ENCODE measurements around the gene BABAM2.

The BABAM2 gene

DNA sequence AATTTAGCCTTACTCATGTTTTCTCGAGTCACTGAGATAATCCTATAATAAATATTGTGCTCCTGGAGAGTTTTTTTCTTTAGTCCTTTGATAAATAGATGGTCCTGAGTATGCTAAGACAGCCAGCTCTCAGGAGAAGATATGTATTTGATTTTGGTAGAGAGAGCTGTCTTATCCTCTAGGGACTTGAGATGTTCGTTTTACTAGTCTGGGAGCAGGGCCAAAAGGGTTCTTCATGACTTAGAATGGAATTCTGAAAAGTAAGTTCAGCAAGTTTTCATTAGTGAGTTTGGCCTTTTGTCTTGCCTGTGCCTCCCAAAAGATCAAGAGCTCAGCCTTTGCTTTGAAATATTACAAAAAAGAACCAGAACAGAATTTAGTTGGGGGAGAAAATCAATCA lies 246.7 kb downstream of the BABAM2 start:
- Histone ChIP-seq H3K4me2 (ENCODE audit: insufficient read depth, low read length) (no peak overlapping the region), H3K9ac (ENCODE audit: low read depth, low read length) (no peak overlapping the region), H3K27ac (ENCODE audit: low read length) (no peak overlapping the region), H3K4me1 (ENCODE audit: insufficient read depth, low read length) (peaks cover 14% of the 10 kb centered on the region), H3K36me3 (ENCODE audit: insufficient read depth, low read length) (peaks cover 6% of the 10 kb centered on the region; the same call in 1 of the 2 replicates), H3K79me2 (ENCODE audit: insufficient read depth, low read length) (no peaks in the 10 kb centered on the region), H2AFZ (ENCODE audit: low read depth, low read length) (no peak overlapping the region), H4K20me1 (ENCODE audit: insufficient read depth, low read length) (no peaks in the 10 kb centered on the region), H3K27me3 (ENCODE audit: insufficient read depth, low read length, poor library complexity) (no peaks in the 10 kb centered on the region), H3K4me3 (ENCODE audit: low read depth in 1 of 2, low read length in 2 of 2) (no peak overlapping the region), H3K9me3 (ENCODE audit: insufficient read depth, low read length, severe bottlenecking) (no peaks in the 10 kb centered on the region)
- DNase-seq (no peak), ATAC-seq (ENCODE audit: insufficient read depth, low read depth) (no peak)
- TF ChIP-seq EZH2 (IDR thresholded peaks at IDR 0.05; ENCODE audit: borderline replicate concordance, low read depth, low read length, severe bottlenecking) = no peak
- TF ChIP-seq, protein P1, sequence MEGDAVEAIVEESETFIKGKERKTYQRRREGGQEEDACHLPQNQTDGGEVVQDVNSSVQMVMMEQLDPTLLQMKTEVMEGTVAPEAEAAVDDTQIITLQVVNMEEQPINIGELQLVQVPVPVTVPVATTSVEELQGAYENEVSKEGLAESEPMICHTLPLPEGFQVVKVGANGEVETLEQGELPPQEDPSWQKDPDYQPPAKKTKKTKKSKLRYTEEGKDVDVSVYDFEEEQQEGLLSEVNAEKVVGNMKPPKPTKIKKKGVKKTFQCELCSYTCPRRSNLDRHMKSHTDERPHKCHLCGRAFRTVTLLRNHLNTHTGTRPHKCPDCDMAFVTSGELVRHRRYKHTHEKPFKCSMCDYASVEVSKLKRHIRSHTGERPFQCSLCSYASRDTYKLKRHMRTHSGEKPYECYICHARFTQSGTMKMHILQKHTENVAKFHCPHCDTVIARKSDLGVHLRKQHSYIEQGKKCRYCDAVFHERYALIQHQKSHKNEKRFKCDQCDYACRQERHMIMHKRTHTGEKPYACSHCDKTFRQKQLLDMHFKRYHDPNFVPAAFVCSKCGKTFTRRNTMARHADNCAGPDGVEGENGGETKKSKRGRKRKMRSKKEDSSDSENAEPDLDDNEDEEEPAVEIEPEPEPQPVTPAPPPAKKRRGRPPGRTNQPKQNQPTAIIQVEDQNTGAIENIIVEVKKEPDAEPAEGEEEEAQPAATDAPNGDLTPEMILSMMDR (IDR thresholded peaks at IDR 0.05; ENCODE audit: borderline replicate concordance, extremely low read depth, low read length, poor library complexity, severe bottlenecking) = no peak

- DNase-seq = no peak
- Histone ChIP-seq H3K9me3 (ENCODE audit: insufficient read depth, low read length, severe bottlenecking) (no peaks in the 10 kb centered on the region), H3K27me3 (ENCODE audit: insufficient read depth, low read length, poor library complexity) (no peaks in the 10 kb centered on the region), H4K20me1 (ENCODE audit: insufficient read depth, low read length) (no peaks in the 10 kb centered on the region), H2AFZ (ENCODE audit: low read depth, low read length) (no peak overlapping the region), H3K4me3 (ENCODE audit: low read depth in 1 of 2, low read length in 2 of 2) (no peak overlapping the region), H3K4me2 (ENCODE audit: insufficient read depth, low read length) (no peak overlapping the region), H3K27ac (ENCODE audit: low read length) (no peak overlapping the region), H3K9ac (ENCODE audit: low read depth, low read length) (no peak overlapping the region), H3K36me3 (ENCODE audit: insufficient read depth, low read length) (no peaks in the 10 kb centered on the region), H3K79me2 (ENCODE audit: insufficient read depth, low read length) (no peaks in the 10 kb centered on the region), H3K4me1 (ENCODE audit: insufficient read depth, low read length) (no peaks in the 10 kb centered on the region)
- no peak for ATAC-seq (ENCODE audit: insufficient read depth, low read depth)
- TF ChIP-seq, protein P1 (IDR thresholded peaks at IDR 0.05; ENCODE audit: borderline replicate concordance, extremely low read depth, low read length, poor library complexity, severe bottlenecking) = no peak
- TF ChIP-seq EZH2 (IDR thresholded peaks at IDR 0.05; ENCODE audit: borderline replicate concordance, low read depth, low read length, severe bottlenecking) = no peak
Measured at GRCh38 chr2:28142386-28142785, 251.9 kb downstream of the BABAM2 start.

- Histone ChIP-seq H3K4me2 (ENCODE audit: insufficient read depth, low read length) (no peak overlapping the region), H2AFZ (ENCODE audit: low read depth, low read length) (no peak overlapping the region), H3K27ac (ENCODE audit: low read length) (no peak overlapping the region), H3K79me2 (ENCODE audit: insufficient read depth, low read length) (no peaks in the 10 kb centered on the region), H4K20me1 (ENCODE audit: insufficient read depth, low read length) (no peaks in the 10 kb centered on the region), H3K4me1 (ENCODE audit: insufficient read depth, low read length) (no peaks in the 10 kb centered on the region), H3K4me3 (ENCODE audit: low read depth in 1 of 2, low read length in 2 of 2) (no peak overlapping the region), H3K27me3 (ENCODE audit: insufficient read depth, low read length, poor library complexity) (no peaks in the 10 kb centered on the region), H3K9me3 (ENCODE audit: insufficient read depth, low read length, severe bottlenecking) (peaks cover 14% of the 10 kb centered on the region), H3K9ac (ENCODE audit: low read depth, low read length) (no peak overlapping the region), H3K36me3 (ENCODE audit: insufficient read depth, low read length) (peaks cover 7% of the 10 kb centered on the region; the same call in 1 of the 2 replicates)
- TF ChIP-seq, protein P1 (IDR thresholded peaks at IDR 0.05; ENCODE audit: borderline replicate concordance, extremely low read depth, low read length, poor library complexity, severe bottlenecking) = no peak
- TF ChIP-seq EZH2 (IDR thresholded peaks at IDR 0.05; ENCODE audit: borderline replicate concordance, low read depth, low read length, severe bottlenecking) = no peak
- no peak for ATAC-seq (ENCODE audit: insufficient read depth, low read depth)
- DNase-seq = no peak
Measured at GRCh38 chr2:28148000-28148399, 257.5 kb downstream of the BABAM2 start.

DNA sequence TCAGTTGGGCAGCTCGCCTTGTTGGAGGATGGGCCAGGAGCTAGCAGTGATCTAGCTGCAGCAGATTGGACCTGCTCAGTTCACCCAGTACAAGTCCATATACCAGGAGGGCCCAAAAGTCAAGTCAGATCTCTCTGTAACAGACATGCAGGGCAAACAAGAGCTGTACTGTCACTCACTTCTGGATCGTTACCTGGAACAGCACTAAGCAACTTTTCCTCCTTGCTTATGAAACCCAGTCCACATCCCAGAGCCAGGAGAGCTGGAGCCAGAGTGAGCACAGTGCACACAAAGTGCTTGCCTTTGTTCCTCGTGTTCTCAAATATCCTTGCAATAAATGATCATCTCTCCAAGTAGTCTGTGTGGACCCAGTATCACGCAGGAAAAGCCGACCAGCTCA lies 258.0 kb downstream of the BABAM2 start:
- Histone ChIP-seq H3K4me1 (ENCODE audit: insufficient read depth, low read length) (no peaks in the 10 kb centered on the region), H3K4me3 (ENCODE audit: low read depth in 1 of 2, low read length in 2 of 2) (no peak overlapping the region), H3K79me2 (ENCODE audit: insufficient read depth, low read length) (no peaks in the 10 kb centered on the region), H3K27ac (ENCODE audit: low read length) (no peak overlapping the region), H2AFZ (ENCODE audit: low read depth, low read length) (no peak overlapping the region), H4K20me1 (ENCODE audit: insufficient read depth, low read length) (no peaks in the 10 kb centered on the region), H3K27me3 (ENCODE audit: insufficient read depth, low read length, poor library complexity) (no peaks in the 10 kb centered on the region), H3K36me3 (ENCODE audit: insufficient read depth, low read length) (peaks cover 7% of the 10 kb centered on the region; the same call in 1 of the 2 replicates), H3K4me2 (ENCODE audit: insufficient read depth, low read length) (no peak overlapping the region), H3K9ac (ENCODE audit: low read depth, low read length) (no peak overlapping the region), H3K9me3 (ENCODE audit: insufficient read depth, low read length, severe bottlenecking) (peaks cover 14% of the 10 kb centered on the region)
- TF ChIP-seq EZH2 (IDR thresholded peaks at IDR 0.05; ENCODE audit: borderline replicate concordance, low read depth, low read length, severe bottlenecking) = no peak
- TF ChIP-seq, protein P1 (IDR thresholded peaks at IDR 0.05; ENCODE audit: borderline replicate concordance, extremely low read depth, low read length, poor library complexity, severe bottlenecking) = no peak
- no peak for DNase-seq
- no peak for ATAC-seq (ENCODE audit: insufficient read depth, low read depth)

Measured in DND-41 (cell line).